Vagina (tissue), 2 donors: ENCODE measurements around the gene STXBP1.

ENCODE experiments used
- CTCF ChIP-seq, 3 experiments: fragments of 450-650 bp in 2 of 3; fragments of 200-600 bp in 1 of 3; sonication (generic) in 1 of 3; IDR thresholded peaks; one replicate each; pipeline ENCODE4 v1.5.1; 2017 to 2019; ENCODE audit warnings: antibody characterized with exemption in 3 of 3, mild to moderate bottlenecking in 2 of 3, moderate library complexity in 2 of 3
- POLR2AphosphoS5 ChIP-seq, 2 donors: sonication (generic); formaldehyde crosslinking; IDR thresholded peaks; one replicate each; pipeline ENCODE4 v1.9.0; 2017; ENCODE audit warnings: antibody characterized with exemption in 2 of 2, mild to moderate bottlenecking in 2 of 2, low read depth in 1 of 2; ENCODE audit not compliant: insufficient read depth in 1 of 2

GRCh38 chr9:127635201-127635735 is 23.2 kb downstream of the STXBP1 start:
- no peak for TF ChIP-seq POLR2AphosphoS5 (IDR thresholded peaks at IDR 0.05; ENCODE audit: insufficient read depth in 1 of 2, low read depth in 1 of 2)
- TF ChIP-seq CTCF (IDR thresholded peaks at IDR 0.05), result no peak
